Fibroblast of lung (primary cell): ENCODE results near the gene TLCD2. TPM values are rescaled to one million over a fixed set of nuclear protein-coding genes. Genes with fewer than 3 reads are reported as not detected.

Experiments used
- DNase-seq, 2 donors: peaks; one replicate each; pipeline versions ENCODE4 v3.0.0 to v3.0.0-alpha.2; 2010; ENCODE audit warnings: low read depth in 2 of 2
- H2AFZ ChIP-seq: 2 replicates; pipeline ENCODE4 v1.5.1; 2012; ENCODE audit warnings: low read length, control low read depth, inconsistent platforms
- H3K27ac ChIP-seq: 2 replicates; pipeline ENCODE4 v1.5.1; 2011; ENCODE audit warnings: low read length, control low read depth; ENCODE audit not compliant: insufficient read depth
- H3K27me3 ChIP-seq: 2 replicates; pipeline ENCODE4 v1.5.1; 2011; ENCODE audit warnings: mild to moderate bottlenecking, low read length; ENCODE audit not compliant: control insufficient read depth, insufficient read depth
- H3K36me3 ChIP-seq: 2 replicates; pipeline ENCODE4 v1.5.1; 2011; ENCODE audit warnings: low read length; ENCODE audit not compliant: control insufficient read depth, insufficient read depth
- H3K4me1 ChIP-seq: 2 replicates; pipeline ENCODE4 v1.5.1; 2011; ENCODE audit warnings: low read length; ENCODE audit not compliant: control insufficient read depth, insufficient read depth; ENCODE audit errors: extremely low read depth
- H3K4me2 ChIP-seq: 2 replicates; pipeline ENCODE4 v1.5.1; 2011; ENCODE audit warnings: low read length, control low read depth; ENCODE audit not compliant: insufficient read depth; ENCODE audit errors: extremely low read depth
- H3K4me3 ChIP-seq, 4 experiments: fragments of 200-600 bp in 1 of 4; sonication (generic) in 1 of 4; replicated peaks in 1 of 4; 2 replicates each; pipeline ENCODE4 v1.5.1; 2011 to 2016; ENCODE audit warnings: low read length in 4 of 4, low read depth in 3 of 4, mild to moderate bottlenecking in 3 of 4, control low read depth in 2 of 4, inconsistent platforms in 1 of 4, mixed read lengths in 1 of 4; ENCODE audit not compliant: insufficient read depth in 1 of 4; ENCODE audit errors: control extremely low read depth in 1 of 4
- H3K79me2 ChIP-seq: 2 replicates; pipeline ENCODE4 v1.5.1; 2012; ENCODE audit warnings: mild to moderate bottlenecking, low read length, inconsistent platforms; ENCODE audit not compliant: control insufficient read depth, insufficient read depth
- H3K9ac ChIP-seq: 2 replicates; pipeline ENCODE4 v1.5.1; 2011; ENCODE audit warnings: mild to moderate bottlenecking, low read length, control low read depth; ENCODE audit not compliant: insufficient read depth
- H3K9me3 ChIP-seq: 2 replicates; pipeline ENCODE4 v1.5.1; 2012; ENCODE audit warnings: low read depth, low read length; ENCODE audit not compliant: control insufficient read depth, insufficient read depth
- H4K20me1 ChIP-seq: 2 replicates; pipeline ENCODE4 v1.5.1; 2011; ENCODE audit warnings: low read length; ENCODE audit not compliant: control insufficient read depth, insufficient read depth; ENCODE audit errors: extremely low read depth
- CTCF ChIP-seq, 2 donors: IDR thresholded peaks in 1 of 2; conservative IDR thresholded peaks in 1 of 2; 1 replicate in 1 of 2; 2 replicates in 1 of 2; pipeline ENCODE4 v1.5.1; 2011 to 2012; ENCODE audit warnings: low read length in 2 of 2, control low read depth in 1 of 2, inconsistent platforms in 1 of 2, low read depth in 1 of 2, mild to moderate bottlenecking in 1 of 2
- EZH2 ChIP-seq: IDR thresholded peaks from 2 replicates; pipeline ENCODE4 v1.5.1; 2012; ENCODE audit warnings: low read length, control low read depth, mild to moderate bottlenecking; ENCODE audit errors: missing control alignments
- polyA plus RNA-seq, 2 donors: library from polyadenylated mRNA; depleted of rRNA in 1 of 2; stranded (reverse) in 1 of 2; unstranded in 1 of 2; fragments of >200 nt; gene quantifications; 2 replicates each; pipeline ENCODE4 v1.2.1, GENCODE V29; 2011 to 2012; ENCODE audit warnings: missing spikeins in 1 of 2
- total RNA-seq: library from RNA; depleted of rRNA; stranded (reverse); fragments of >200 nt; gene quantifications from 2 replicates; pipeline ENCODE4 v1.2.1, GENCODE V29; 2014

The TLCD2 gene
- total and polyA plus RNA-seq, 2 donors (not counting 1 experiment from before 2014, with no cell fraction given): 7.1 to 9.7 TPM

GRCh38 chr17:1716076-1716911 is 6.1 kb upstream of the TLCD2 start:
- Histone ChIP-seq H3K9ac (peak overlapping the region; percentile 99), H3K36me3 (peaks cover 25% of the 10 kb centered on the region), H3K27ac (peak overlapping the region; percentile 99), H3K4me3 (peak overlapping the region; percentile 82 to 98 (median 91)), H4K20me1 (peaks cover 12% of the 10 kb centered on the region), H3K27me3 (no peaks in the 10 kb centered on the region), H3K4me1 (peaks cover 30% of the 10 kb centered on the region), H3K9me3 (no peaks in the 10 kb centered on the region), H3K79me2 (peaks cover 39% of the 10 kb centered on the region), H3K4me2 (peak overlapping the region; percentile 87), H2AFZ (no peak overlapping the region)
- peak; percentile 7 to 10 for TF ChIP-seq CTCF (conservative IDR thresholded peaks at IDR 0.05 in 1 of 2, IDR thresholded peaks at IDR 0.05 in 1 of 2; ENCODE audit: low read depth in 1 of 2, low read length in 2 of 2)
- TF ChIP-seq EZH2: no peak
- peak; percentile 100 for DNase-seq

- no peak overlapping the region for H2AFZ ChIP-seq
- peak overlapping the region; percentile 99 for H3K27ac ChIP-seq
These were observed 5.6 kb upstream of the TLCD2 start for GRCh38 chr17:1715803-1716075.

More at GRCh38 chr17:1715803-1716075, 5.6 kb upstream of the TLCD2 start:
- peak overlapping the region; percentile 78 to 98 (median 84) for H3K4me3 ChIP-seq
- peaks cover 30% of the 10 kb centered on the region for H3K4me1 ChIP-seq
- DNase-seq: no peak
- TF ChIP-seq CTCF (conservative IDR thresholded peaks at IDR 0.05 in 1 of 2, IDR thresholded peaks at IDR 0.05 in 1 of 2; ENCODE audit: low read depth in 1 of 2, low read length in 2 of 2) (no peak), EZH2 (no peak)
- H3K27me3 ChIP-seq: no peaks in the 10 kb centered on the region
- H3K9me3 ChIP-seq: no peaks in the 10 kb centered on the region
- peak overlapping the region; percentile 99 for H3K9ac ChIP-seq
- no peak overlapping the region for H3K4me2 ChIP-seq
- H4K20me1 ChIP-seq: peaks cover 12% of the 10 kb centered on the region
- peaks cover 25% of the 10 kb centered on the region for H3K36me3 ChIP-seq
- H3K79me2 ChIP-seq: peaks cover 41% of the 10 kb centered on the region
